Fibroblast of skin of right quadriceps (primary cell): Measurements from ENCODE around the gene CCL22.
"Not testable (repeated sequence)": the region's sequence is repeated elsewhere in the genome, so short reads cannot be mapped to it uniquely, and the experiment has no call there.

Experiments used
- DNase-seq: peaks from one replicate; pipeline ENCODE4 v3.0.0-alpha.2; 2013

CCL22 gene

DNA sequence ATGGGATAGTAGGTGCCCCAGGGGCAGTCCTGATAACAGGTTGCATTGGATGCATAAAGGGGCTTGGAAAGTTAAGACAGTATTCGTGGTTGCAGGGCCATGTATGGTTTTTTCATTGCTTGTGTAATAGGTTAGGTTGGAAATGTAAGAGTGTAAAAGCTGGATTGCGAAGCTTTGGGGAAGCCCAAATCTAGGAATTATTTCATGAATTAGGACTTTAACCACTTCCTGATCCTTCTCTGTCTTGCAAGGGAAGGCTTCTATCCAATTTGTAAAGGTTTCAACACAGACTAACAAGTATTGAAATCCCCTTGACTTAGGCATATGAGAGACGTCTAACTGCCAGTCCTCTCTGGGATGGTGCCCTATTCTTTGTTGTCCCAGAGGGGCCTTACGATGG, 38.2 kb downstream of the CCL22 start:
- no peak for DNase-seq

DNA sequence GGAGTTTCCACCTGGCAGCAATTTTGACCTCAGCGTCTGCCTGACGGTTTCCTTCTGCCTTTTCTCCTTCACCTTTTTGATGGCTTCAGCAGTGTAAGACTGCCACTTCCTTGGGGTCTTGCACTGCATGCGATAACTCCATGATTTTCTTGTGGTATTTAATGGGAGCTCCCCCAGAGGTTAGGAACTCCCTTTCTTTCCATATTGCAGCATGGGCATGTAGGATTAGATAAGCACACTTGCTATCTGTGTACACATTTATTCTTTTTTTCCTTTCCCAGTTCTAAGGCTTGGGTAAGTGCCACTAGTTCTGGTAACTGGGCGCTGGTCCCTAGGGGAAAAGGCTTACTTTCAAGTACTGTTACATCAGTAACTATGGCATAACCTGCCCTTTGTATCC, 38.9 kb downstream of the CCL22 start:
- not testable (repeated sequence) for DNase-seq

DNA sequence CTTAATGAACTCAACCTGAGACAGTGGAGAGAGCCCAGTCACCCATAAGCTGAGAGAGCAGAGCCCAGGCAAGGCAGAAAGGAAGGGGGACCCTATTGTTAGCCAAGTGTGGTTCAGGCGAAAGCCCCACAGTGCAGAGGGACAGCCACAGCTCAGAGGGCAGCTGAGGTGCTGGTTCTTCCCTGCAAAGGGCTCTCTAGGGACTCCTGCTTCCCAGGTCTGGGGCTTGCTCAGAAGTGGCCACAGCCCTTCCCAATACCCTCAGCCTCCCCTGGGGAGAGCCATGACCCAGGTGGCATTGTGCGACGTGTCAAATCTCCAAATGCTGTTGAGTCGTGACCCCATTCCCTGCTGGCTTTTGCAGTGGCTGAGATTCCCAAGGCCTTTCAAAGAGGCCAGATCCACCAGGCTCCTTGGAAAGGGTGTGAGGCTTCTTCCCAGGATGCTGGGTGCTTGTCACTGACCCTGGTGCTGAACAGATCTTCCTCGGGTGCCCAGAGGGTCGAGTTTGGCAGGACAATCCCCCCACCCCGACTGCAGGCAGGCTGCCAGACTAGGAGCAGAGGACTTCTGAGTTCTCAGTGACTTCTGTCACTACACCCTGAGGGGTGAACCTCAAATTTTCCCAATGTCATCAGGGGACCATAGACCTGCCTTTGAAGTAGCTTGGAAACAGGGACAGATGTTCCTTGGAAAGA, 43.5 kb downstream of the CCL22 start:
- DNase-seq, result no peak

DNA sequence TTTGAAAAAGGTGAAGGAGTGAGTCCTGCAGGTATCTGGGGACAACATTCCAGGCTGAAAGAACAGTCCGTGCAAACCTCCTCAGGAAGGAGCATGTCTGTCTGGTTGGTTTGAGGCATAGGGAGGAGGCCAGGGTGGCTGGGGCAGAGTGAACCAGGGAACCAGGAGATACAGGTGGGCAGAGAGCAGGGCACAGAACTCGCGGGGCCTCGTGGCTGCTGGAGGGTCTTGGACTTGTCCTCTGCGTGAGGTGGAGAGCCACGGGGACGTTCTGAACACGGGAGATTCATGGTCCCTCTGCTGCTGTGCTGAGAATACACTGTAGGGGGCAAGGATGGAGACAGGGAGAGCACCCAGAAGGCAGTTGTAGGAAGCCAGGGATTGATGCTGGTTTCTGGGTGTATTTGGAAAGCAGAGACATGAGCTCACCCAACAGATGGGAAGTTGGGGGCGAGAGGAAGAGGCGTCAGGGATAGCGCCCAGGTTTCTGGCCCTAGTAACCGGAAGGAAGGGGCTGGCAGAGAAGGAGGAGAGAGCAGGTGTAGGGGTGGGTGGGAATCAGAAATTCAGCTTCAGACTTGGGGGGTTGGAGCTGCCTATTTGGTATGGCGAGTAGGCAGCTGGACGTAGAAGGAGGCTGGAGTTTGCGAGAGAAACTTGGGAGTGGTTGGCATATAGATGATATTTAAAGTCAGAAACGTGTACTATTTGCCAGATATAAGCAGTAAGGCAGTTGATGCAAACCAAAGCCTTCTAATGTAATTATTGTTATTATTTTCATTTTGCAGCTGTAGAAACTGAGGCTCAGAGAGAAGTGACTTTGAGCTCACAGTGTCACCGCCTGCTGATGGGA, 45.6 kb downstream of the CCL22 start, which contains the start of gene CCL17:
Gene CCL17 (plus strand): TSS at position 803 of the 853 bp plus-strand sequence. CDS start 9,166 bp downstream, outside the sequence.
- no peak for DNase-seq

DNA sequence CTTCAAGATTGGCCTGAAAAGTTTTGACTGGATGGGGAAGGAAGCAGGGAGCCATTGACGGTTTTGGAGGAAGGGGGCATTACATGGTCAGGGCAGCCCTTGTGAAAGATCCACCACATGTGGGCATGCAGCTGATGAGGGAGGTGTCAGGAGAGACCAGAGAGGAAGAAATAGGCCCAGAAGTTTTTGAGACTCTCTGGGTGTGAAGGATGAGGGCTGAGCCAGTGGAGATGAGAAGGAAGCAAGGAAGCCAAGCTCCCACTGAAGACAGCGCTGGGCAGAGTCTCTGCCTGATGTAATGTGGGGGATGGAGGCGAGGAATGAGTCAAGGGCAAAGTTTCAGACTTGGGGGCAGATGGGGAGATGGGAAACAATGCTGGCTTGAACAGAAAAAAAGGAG, 46.5 kb downstream of the CCL22 start:
- DNase-seq, result no peak

DNA sequence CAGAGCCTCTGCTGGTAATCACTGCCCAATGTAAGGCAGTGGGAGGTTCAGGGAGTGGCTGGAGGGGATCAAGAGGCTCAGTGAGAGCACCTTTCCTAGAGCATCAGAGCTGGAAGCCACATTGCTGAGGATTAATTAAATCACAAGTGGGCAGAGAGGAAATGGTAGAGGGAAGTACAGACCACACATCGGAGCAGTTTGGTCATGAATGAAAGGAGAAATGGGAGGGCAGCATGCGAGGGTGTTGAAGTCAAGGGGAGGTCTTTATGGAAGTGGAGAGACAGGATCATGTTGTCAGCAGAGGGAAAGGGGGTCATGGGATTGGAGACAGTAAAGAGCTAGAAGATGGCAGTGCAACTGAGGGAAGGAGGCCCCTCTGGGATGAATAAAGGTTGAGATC, 48.3 kb downstream of the CCL22 start:
- DNase-seq, result no peak

DNA sequence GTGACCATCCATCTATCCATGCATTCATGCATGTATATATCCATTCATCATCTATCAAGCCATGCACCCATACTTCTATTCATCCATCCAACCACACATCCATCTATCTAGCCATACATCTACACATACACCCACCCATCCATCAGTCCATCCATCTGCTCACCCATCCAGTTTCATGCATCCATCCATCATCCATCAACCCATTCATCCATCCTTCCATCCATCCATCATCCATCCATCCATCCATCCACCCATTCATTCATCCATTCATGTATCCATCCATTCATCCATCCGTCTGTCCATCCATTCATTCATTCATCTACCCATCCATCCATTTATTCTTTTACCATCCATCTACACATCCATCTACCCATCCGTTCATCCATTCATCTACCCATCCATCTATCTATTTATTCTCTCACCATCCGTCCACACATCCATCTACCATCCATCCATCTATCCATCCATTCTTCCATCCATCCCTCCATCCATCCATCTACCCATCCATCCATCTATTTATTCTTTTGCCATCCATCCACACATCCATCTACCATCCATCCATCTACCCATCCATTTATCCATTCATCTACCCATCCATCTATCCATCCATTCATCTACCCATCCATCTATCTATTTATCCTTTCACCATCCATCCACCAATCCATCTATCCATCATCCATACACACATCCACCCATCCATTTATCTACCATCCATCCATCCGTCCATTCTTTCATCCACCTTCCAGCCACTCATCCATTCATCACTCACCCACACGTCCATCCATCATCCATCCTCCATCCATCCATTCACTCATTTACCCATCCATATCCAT, 49.2 kb downstream of the CCL22 start:
- DNase-seq, result no peak

DNA sequence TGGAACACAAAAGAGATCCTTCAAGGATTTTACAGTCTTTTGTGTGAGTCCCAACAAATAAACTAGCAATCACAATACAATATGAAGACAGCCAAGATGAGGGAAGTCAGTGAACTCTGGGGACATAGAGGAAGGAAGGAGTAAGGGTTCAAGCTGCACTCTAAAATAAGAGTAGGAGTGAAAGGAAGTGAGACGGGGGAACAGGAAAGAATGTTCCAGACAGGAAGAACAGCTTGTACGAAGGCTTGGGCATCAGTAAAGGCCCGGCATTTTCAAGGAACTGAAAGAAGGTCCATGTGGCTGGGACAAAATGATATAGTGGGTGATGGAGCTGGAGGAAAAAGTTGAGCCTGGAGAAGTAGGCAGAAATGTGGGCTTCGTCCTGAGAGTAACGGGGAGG, 50.5 kb downstream of the CCL22 start:
- no peak for DNase-seq

DNA sequence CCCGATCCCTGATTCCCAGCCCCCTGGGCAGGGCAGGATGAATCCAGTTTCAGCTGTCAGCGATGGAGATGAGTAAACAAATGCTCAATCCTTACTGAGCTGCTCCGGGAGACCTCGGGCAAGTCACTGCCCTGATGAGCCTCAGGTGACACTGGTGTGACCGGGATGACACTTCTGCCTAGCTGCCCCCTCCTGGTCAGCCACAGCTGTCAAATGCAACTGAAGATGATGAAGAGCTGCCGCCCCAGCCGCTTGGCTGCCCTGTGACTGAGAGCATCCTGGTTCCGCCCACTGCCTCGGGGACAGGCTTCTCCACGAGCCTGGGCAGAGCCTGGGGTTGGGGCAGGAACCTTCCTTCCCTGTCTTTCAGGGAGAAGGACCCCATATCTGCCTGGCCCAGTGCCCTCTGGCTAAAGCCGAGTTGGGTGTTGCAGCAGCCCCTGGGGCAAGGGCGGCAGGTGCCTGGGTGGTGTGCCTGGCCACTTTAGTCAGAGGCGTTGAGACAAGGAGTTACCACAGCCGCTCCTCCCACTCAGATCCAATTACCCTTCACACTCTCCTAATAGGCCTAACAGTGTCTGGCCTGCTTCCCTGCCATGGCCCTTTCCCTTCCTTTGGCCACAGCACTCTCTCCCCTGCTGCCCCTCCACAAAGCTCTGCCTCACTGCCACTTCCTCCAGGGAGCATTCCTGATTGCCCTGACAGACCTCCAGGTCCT, 51.4 kb downstream of the CCL22 start:
- no peak for DNase-seq

DNA sequence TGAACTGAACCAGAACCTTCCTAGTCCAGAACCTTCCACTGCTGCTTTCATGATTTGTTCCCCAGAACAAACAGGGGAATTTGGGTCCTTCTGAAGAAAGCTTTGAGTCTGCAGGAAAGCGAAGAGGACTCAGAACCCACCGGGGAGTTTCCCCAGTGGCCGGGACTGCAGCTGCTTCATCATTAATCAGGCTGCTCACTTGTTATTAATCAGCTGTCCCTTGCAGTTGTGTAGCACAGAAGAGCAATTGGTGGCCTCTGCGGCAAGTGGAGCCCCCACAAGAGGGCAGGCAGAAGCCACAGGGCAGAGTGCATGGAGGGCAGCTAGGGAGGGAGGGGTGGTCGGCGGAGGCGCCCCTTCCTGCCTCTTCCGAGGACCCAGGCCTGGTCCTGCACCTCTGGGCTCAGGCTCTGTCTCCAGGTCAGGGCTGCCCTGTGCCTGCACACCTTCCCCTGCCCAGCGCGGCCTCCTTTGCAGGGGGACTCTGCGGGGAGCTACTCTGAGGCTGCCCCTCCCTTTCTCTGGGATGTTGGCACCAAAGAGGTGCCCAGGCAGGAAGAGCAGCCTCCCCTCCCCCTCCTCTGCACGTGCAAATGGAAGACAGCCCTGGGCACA, 52.9 kb downstream of the CCL22 start:
- DNase-seq, result no peak

DNA sequence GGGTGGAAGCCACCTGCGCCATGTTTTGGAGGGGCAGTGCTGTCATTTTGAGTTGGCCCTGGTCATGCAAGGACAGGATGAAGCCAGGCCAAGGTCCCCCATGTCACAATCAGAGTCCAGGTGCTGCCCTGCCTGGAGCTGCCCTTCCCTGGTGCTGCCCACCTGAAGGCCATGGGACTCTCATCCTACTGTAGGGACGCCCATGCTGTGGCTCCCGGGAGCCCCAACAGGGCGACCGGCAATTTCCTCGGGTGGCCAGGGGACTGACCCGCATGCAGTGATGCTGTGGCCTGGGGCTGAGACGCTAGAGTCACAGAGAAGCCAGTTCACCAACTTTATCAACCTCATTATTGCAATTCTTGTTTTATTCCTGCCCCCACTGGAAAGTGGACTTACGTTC, 54.0 kb downstream of the CCL22 start:
- no peak for DNase-seq

DNA sequence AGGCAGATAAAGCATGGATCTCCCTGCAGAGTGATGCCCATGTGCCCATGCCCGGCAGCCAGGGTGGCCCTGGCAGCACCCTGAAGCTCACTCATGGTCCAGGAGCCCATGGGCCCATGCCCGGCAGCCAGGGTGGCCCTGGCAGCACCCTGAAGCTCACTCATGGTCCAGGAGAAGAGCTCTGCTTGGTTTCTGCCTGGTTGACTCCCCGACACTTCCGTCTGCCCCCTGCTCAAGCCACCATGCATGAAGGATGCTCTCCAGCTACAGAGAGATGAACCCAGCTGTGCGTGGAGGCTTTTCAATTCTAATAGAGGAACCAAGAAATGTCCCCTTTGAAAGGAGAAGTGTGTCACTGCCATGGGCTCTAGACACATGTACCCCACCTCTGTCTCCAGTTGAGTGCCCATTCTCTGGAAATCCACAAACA, 54.7 kb downstream of the CCL22 start:
- DNase-seq, result no peak

DNA sequence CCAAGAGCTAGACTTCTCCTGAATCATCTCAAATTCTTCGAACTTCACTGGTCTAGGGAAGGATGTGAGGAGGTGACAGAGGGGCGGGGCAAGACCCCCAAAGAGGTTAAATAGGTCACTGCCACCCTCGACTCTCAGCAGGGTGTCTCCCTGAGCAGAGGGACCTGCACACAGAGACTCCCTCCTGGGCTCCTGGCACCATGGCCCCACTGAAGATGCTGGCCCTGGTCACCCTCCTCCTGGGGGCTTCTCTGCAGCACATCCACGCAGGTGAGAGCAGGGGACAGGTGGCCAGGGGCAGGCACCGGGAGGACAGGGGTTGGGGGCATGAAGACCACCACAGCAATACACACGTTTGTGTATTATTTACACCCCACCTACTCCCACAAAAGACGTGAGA, 55.1 kb downstream of the CCL22 start:
- no peak for DNase-seq
